Cardiac atrium fibroblast (primary cell): ENCODE data around the gene SPDYE2B. TPM values are rescaled to one million over a fixed set of nuclear protein-coding genes. Genes with fewer than 3 reads are reported as not detected.

ENCODE experiments used
- total RNA-seq: library from RNA; depleted of rRNA; stranded (reverse); fragments of >200 nt; gene quantifications from 2 replicates; pipeline ENCODE4 v1.2.3, GENCODE V29; 2015

SPDYE2B gene
- not detected in 2 replicates for total RNA-seq

GRCh38 chr7:102649924-102650323 lies at the start of gene SPDYE2B:
Gene SPDYE2B (plus strand): TSS chr7:102650319. CDS start chr7:102652349, 2,030 bp downstream.

GRCh38 chr7:102616507-102617125 lies 33.5 kb upstream of the SPDYE2B start, which contains the start of gene RASA4:
Gene RASA4 (minus strand): TSS chr7:102616756. CDS start chr7:102616689, 67 bp downstream.

DNA sequence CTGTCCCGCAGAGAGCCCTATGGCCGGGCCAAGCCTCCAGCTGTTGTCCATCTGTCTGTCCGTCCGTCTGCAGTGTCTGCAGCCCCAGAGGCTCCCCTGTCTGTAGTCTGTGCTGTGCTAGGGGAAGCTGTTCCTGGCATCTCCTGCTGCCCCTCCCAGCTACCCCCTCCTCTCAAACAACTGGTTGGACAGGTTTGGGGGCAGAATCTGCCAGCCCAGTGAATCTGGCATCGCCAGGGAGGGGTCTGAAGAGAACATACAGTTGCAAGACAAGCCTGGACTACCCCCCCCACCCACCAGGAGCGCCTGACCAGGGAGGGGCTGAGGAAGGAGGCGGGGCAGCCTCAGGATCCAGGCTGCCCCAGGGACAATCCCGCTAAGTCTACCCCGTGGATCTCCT lies 7.4 kb upstream of the SPDYE2B start, which contains the start of gene UPK3BL1:
TSS of gene UPK3BL1 (minus strand) at position 101 of the 400 bp plus-strand sequence. CDS start at position 51, 50 bp downstream.

DNA sequence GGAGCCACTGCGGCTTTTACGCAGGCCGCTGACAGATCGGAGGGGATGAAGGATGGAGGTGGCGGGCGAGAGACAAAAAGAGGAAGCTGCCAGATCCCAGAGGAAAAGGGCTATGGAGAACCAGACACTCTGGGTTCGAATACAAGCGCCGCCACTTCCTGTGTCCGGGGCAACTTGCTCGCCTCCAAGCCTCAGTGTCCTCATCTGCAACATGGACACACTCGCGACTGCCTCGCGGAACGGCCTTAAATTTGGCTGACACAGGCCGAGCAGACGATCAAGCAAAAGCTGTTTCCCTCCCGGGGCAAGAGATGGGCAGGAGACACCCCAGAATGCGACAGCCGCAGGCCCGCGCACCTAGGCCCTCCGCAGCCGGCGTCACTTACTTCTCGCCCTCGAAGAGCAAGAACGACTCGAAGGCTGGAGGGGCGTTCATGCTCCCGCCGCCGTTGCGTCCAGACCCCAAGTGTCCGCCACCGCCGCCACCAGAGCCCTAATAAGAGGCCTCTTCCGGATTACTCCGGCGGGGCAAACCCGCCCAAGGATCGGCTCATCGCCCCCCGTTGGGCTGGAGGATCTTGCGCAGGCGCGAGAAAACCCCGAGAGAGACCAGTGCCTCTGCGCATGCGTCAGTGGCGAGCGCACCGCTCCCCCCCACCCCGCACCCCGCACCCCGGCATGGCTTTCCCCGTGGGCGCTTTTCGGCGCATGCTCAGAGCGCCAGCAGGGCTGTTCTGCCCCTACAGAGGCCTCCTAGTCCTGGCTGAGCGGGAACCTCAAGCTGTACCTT lies 21.2 kb downstream of the SPDYE2B start, which contains the start of gene POLR2J2:
TSS of gene POLR2J2 (minus strand) at position 498 of the 790 bp plus-strand sequence. CDS start at position 436, 62 bp downstream.

Other genes starting within 250 kb of the SPDYE2B start
- 38.6 and 39.9 TPM in 2 replicates for gene ORAI2, start 216.7 kb upstream of the SPDYE2B start, total RNA-seq
- 7.4 and 20.3 TPM in 2 replicates for gene ALKBH4, start 185.5 kb upstream of the SPDYE2B start, total RNA-seq
- gene LRWD1, start 185.3 kb upstream of the SPDYE2B start, total RNA-seq = 5.6 and 13.9 TPM in 2 replicates
- gene POLR2J, start 171.4 kb upstream of the SPDYE2B start, total RNA-seq = 26.4 and 27.4 TPM in 2 replicates
- 0.18 and 1.1 TPM in 2 replicates for gene RASA4B, start 132.5 kb upstream of the SPDYE2B start, total RNA-seq
- 0.65 TPM in 1 of 2 replicates, not detected in the other for gene UPK3BL2, start 106.6 kb upstream of the SPDYE2B start, total RNA-seq
- gene SPDYE2, start 99.1 kb upstream of the SPDYE2B start, total RNA-seq = not detected in 2 replicates
- gene POLR2J3, start 77.7 kb upstream of the SPDYE2B start, total RNA-seq = 3.6 and 5.3 TPM in 2 replicates
- gene RASA4, start 33.6 kb upstream of the SPDYE2B start, total RNA-seq = 1.3 and 12.0 TPM in 2 replicates
- 8.3 and 10.3 TPM in 2 replicates for gene UPK3BL1, start 7.5 kb upstream of the SPDYE2B start, total RNA-seq
- gene POLR2J2, start 21.3 kb downstream of the SPDYE2B start, total RNA-seq = 1.6 TPM in 1 of 2 replicates, not detected in the other
- 3.1 and 5.5 TPM in 2 replicates for gene FAM185A, start 98.7 kb downstream of the SPDYE2B start, total RNA-seq